GM18951 (cell line): ENCODE measurements around the gene SH3GL3.

Experiments
- POLR2A ChIP-seq: IDR thresholded peaks from 4 replicates; pipeline ENCODE4 v1.6.1; 2011; ENCODE audit warnings: mild to moderate bottlenecking; ENCODE audit not compliant: insufficient read length, insufficient read depth; ENCODE audit errors: extremely low read depth
- in situ Hi-C: fragments of 300-500 bp; cut with MboI; formaldehyde crosslinking; loops from one replicate; pipeline ENCODE4 v1.12.0; 2022; ENCODE audit warnings: low sequenced_read_pairs, mixed read lengths, inconsistent platforms; ENCODE audit not compliant: unreplicated experiment

Gene SH3GL3

DNA sequence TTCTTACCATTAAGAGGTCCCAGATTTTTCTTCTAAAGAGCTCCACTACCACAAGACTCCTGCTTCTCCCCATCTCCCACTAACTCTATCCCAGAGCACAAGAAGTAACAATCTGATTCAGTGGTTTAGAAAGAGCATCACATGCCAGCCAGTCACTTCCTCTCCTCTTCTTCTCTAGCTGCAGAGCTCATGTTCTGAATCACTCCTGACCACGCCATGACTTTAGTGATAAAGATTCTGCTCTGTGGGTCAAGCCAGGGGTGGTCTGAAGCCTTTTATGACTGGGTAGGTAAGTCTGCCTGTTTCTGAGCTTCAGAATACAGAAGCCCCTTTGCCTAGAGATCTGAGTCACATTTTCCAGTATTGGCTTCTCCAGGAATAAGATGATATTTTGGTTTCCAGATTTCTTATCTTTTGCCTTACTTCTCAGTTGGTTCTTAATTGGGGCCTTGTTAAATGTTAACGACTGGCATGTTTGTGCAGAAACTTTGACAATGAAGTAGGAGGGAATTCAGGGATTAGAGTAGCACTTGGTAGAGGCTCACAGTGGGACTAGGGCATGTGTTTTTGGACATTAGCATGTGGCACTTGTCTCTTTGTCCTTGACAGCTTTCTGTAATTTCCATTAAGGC lies 179.1 kb downstream of the SH3GL3 start:
- in situ Hi-C loops = no loop called here

GRCh38 chr15:83631534-83631933 lies 184.4 kb downstream of the SH3GL3 start:
- no peak for TF ChIP-seq POLR2A
- in situ Hi-C loops = no loop called here

More for the DNA sequence above, 179.1 kb downstream of the SH3GL3 start:
- TF ChIP-seq POLR2A = no peak

DNA sequence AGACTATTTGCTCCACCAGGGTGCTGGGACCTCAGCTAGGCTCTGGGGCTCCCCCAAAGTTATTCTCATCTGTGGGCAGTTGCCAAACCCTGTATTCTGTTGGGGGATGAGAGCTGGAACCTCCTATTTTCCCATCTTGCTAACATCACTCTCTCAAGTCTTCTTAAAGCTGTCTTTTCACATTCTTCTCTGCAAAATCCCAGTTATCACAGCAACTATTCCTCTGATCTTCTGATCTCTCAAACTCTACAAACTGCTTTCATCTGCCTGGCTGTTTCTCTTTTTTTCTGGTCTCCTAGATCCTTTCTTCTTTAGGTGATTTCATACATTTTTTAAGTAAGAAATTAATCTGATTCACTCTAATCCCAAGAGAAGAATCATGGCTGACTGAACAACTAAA lies 196.1 kb downstream of the SH3GL3 start:
- TF ChIP-seq POLR2A = no peak
- in situ Hi-C loops = no loop called here

GRCh38 chr15:83644439-83644838 lies 197.3 kb downstream of the SH3GL3 start:
- no peak for TF ChIP-seq POLR2A
- in situ Hi-C loops = no loop called here

GRCh38 chr15:83650831-83651230 lies 203.7 kb downstream of the SH3GL3 start:
- in situ Hi-C loops = no loop called here
- TF ChIP-seq POLR2A = no peak

- TF ChIP-seq POLR2A = no peak
- in situ Hi-C loops = no loop called here
Measured at GRCh38 chr15:83651541-83651940, 204.4 kb downstream of the SH3GL3 start.

GRCh38 chr15:83652626-83653204 lies 205.6 kb downstream of the SH3GL3 start:
- TF ChIP-seq POLR2A = no peak
- in situ Hi-C loops = no loop called here

- in situ Hi-C loops = no loop called here
- TF ChIP-seq POLR2A = no peak
Measured at GRCh38 chr15:83653288-83653638, 206.1 kb downstream of the SH3GL3 start.

DNA sequence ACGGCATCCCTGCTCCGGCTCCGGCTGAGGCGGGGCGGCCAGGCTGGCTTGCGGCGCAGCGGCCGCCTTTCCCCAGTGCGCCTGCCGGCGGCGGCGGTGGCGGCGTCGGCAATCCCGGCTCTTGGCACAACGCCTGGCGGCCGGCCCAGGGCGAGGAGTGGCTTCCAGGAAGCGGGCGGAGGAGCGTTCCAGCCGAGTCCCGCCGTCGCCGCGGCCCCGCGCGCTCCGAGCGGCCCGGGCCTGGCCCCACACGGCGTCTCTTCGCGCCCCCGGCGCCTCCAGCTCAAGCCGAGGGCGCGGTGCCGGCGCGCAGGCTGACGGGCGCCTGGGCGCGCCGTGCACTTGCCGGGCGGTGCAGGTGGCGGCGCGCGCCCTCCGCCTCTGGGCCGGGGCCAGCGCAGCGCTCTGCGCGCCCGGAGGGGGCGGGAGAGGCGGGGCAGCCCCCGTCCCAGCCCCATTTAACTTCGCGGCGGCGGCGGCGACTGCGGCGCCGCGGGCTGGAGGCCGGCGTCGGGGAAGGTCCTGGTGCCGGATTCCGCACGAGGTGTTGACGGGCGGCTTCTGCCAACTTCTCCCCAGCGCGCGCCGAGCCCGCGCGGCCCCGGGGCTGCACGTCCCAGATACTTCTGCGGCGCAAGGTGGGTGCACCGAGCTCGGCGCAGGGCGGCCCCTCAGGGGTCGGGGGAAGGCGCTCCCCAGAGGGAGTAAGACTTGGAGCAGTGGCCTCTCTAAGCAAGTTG lies 206.7 kb downstream of the SH3GL3 start, which contains the start of gene ADAMTSL3:
Gene ADAMTSL3 (plus strand): TSS at position 485 of the 740 bp plus-strand sequence. CDS start 1,639 bp downstream, outside the sequence.
- no peak for TF ChIP-seq POLR2A
- in situ Hi-C loops = no loop called here

DNA sequence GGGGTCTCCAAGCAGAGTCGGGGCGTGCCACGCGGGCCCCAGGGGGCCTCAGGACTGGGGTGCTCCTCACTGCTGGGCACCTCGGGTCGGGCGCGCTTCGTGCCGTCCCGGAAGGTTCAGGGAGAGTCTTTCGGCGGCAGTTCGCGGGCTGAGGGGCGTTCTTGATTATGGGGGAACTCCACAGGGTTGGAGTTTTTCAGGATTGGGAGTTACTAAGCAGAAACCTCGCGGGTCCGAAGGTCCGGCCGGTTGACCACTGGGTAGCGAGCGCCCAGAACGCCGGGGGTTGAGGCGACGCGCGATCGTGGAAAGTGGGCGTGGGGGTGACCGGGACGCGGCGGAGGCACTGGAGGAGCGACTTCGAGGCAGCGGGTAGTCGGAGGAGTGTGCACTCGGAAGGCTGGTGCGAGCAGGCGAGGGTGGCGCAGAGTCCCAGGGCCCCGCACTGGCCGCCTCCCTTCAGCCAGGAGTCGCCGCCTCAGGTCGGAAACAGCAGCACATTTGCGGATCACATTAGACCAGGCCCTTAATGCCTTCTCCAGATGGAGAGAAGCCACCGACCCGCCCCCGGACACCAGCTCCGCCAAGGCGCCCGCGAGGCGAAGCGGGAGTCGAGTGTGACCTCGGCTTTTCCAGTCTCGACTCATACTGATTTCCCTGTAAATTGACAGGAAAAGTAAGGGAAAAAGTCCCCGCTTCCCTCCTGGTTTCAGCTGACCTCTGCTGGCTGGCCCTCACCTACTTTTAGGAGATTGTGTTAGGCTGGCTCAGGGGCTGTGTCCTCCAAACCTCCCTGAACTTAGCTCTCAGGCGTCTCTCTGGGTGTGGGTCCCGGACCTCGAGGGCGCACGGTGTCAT lies 207.5 kb downstream of the SH3GL3 start:
- no peak for TF ChIP-seq POLR2A
- in situ Hi-C loops = no loop called here

DNA sequence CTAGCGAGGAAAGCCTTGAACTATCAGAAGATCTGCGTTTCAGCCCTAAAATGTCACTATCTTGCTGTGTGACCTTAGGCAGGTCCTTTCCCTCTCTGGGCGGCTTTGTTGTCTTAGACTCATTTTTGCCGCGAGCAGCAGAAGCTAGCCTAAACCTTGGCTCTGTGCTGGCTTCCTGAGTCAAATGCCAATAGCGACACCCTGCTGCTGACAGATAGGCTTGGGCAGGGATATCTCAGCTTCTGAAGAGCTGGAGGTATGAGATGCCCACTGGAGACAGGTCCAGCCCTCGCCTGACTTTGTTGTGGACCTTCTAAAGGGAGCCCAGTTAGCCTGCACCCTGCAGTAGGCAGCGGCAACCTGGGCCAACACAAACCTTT lies 208.1 kb downstream of the SH3GL3 start:
- in situ Hi-C loops = no loop called here
- TF ChIP-seq POLR2A = no peak

DNA sequence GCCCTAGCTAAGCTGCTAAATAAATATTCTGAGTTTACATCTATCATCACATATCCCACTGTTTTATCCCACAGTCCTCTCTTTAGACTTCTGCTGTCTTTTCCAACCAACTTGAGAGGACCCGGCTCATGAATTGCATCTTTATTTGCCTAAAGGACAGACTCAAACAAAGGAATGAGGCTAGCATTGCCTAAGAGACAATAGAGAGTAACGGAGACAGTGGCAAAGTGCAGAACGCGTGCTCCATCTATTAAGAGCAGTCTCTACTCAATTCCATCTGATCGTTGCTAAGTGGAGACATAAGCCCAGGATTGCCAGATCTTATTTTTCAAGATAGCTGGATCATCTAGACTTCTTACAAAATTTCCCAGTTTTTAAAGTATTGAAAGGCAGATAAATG lies 209.1 kb downstream of the SH3GL3 start:
- no peak for TF ChIP-seq POLR2A
- in situ Hi-C loops = no loop called here

- TF ChIP-seq POLR2A = no peak
- in situ Hi-C loops = no loop called here
Measured at GRCh38 chr15:83656943-83657528, 209.9 kb downstream of the SH3GL3 start.
